Measurements from ENCODE around the gene DCTN4. TPM values are rescaled to one million over a fixed set of nuclear protein-coding genes. Genes with fewer than 3 reads are reported as not detected.

The DCTN4 gene
- total RNA-seq, 3 donors from 2014 or later (not counting 1 experiment from before 2014, with no cell fraction given): 90.0 to 108 (median 92.0) TPM

DNA sequence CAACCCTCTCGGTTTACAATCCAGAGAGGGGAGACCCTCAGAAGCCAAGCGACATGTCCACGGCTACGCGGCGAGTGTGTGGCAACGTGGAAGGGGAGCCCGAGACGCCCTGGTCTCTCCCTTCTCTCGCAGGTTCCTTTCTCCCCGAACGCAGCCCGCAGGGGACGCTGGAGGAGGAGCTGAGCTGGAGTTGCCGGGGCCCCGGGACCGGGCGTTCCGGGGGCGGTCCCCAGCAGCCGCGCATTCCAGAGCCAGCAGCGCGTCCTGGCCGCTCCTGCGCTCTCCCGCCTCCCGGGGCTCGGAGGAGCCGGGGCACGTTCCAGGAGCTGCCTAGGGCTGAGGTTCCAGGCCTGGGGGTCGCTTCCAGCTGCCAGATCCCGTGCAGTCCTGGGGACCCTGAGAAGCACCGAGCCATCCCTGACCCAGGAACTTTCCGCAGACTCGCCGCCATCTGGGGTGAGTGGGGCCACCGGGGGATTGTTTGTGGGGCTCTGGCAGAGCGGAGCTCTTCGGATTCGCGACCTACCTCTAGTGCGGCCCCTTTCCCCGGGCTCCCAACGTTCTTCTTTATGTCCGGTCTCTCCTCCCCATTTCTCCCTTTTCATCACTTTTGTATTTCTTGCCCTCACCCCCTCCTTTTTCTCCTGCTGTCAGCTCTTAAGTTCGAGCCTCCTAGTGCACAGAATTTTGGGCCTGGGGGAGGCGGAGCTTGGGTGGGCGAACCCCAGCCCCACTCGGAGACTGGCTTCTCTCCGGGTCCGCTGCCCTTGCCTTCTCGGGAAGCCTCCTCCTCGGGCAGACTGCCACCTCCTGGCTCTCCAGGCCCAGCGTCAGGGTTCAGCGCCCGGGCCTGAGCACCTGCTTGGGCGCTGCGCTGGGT is 19.9 kb upstream of the DCTN4 start, which contains the start of gene SMIM3:
SMIM3 (plus strand) TSS at position 241 of the 880 bp plus-strand sequence. CDS start 16,684 bp downstream, outside the sequence.
- TF ChIP-seq, protein P1, sequence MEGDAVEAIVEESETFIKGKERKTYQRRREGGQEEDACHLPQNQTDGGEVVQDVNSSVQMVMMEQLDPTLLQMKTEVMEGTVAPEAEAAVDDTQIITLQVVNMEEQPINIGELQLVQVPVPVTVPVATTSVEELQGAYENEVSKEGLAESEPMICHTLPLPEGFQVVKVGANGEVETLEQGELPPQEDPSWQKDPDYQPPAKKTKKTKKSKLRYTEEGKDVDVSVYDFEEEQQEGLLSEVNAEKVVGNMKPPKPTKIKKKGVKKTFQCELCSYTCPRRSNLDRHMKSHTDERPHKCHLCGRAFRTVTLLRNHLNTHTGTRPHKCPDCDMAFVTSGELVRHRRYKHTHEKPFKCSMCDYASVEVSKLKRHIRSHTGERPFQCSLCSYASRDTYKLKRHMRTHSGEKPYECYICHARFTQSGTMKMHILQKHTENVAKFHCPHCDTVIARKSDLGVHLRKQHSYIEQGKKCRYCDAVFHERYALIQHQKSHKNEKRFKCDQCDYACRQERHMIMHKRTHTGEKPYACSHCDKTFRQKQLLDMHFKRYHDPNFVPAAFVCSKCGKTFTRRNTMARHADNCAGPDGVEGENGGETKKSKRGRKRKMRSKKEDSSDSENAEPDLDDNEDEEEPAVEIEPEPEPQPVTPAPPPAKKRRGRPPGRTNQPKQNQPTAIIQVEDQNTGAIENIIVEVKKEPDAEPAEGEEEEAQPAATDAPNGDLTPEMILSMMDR (IDR thresholded peaks at IDR 0.05): peak; percentile 19
- Mint-ChIP-seq H3K9me3 (no peaks in the 10 kb centered on the region), H3K27me3 (ENCODE audit: low read depth in 2 of 2) (peaks cover 0 to 8% of the 10 kb centered on the region in 2 donors), H3K27ac (peak within 1 kb of the TSS; percentile 47 to 93), H3K4me3 (peak within 1 kb of the TSS; percentile 91), H3K36me3 (no peaks in the 10 kb centered on the region), H3K4me1 (peaks cover 51 to 56% of the 10 kb centered on the region in 2 donors)
- Histone ChIP-seq H3K9me3 (ENCODE audit: control insufficient read depth, insufficient read depth, low read length) (no peaks in the 10 kb centered on the region), H3K4me3 (ENCODE audit: low read length) (peak within 1 kb of the TSS; percentile 80), H3K27ac (ENCODE audit: low read length) (peak within 1 kb of the TSS; percentile 54), H3K27me3 (ENCODE audit: control insufficient read depth, insufficient read depth, low read length) (no peaks in the 10 kb centered on the region), H3K36me3 (ENCODE audit: control insufficient read depth, insufficient read depth, low read length) (no peaks in the 10 kb centered on the region), H3K4me1 (ENCODE audit: control insufficient read depth, insufficient read depth, low read length) (peaks cover 45% of the 10 kb centered on the region)
- 1% methylated on average over 59 of the region's 59 CpGs for WGBS (ENCODE audit: insufficient coverage)
- DNase-seq (peak; percentile 53 to 79), ATAC-seq (peak; percentile 59 to 72 (median 65))
- intact Hi-C loops (cut with micrococcal nuclease): loop anchor here (2.0 kb wide), 1 partner anchor 216 kb away; no protein-coding TSS in a partner anchor

DNA sequence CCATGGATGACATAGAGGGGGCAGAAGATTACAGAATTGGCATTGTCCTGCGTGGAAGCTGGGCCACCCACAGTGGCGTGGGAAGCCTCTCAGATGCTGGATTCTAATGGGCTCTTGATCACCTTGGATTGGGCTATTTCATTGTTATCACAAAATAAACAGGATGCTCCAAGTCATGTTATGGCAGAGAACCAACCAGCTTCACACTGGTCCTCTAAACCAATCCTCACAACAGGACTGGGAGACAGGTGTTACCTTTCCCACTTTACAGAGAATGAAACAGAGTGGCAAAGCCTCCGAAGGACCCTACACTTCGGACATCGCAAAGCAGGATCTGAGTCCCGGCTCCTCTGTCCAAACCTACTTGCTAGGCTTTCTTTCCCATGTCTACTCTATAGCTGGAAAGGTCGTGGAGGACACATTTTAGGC is 19.3 kb upstream of the DCTN4 start:
- Mint-ChIP-seq H3K4me1 (peaks cover 44 to 49% of the 10 kb centered on the region in 2 donors), H3K9me3 (no peaks in the 10 kb centered on the region), H3K36me3 (no peaks in the 10 kb centered on the region), H3K27me3 (ENCODE audit: low read depth in 2 of 2) (peaks cover 3 to 8% of the 10 kb centered on the region in 2 donors), H3K27ac (peak overlapping the region; percentile 47 to 93), H3K4me3 (peak overlapping the region; percentile 91)
- Histone ChIP-seq H3K9me3 (ENCODE audit: control insufficient read depth, insufficient read depth, low read length) (no peaks in the 10 kb centered on the region), H3K27me3 (ENCODE audit: control insufficient read depth, insufficient read depth, low read length) (no peaks in the 10 kb centered on the region), H3K4me1 (ENCODE audit: control insufficient read depth, insufficient read depth, low read length) (peaks cover 38% of the 10 kb centered on the region), H3K36me3 (ENCODE audit: control insufficient read depth, insufficient read depth, low read length) (no peaks in the 10 kb centered on the region), H3K27ac (ENCODE audit: low read length) (peak overlapping the region; percentile 54), H3K4me3 (ENCODE audit: low read length) (peak overlapping the region; percentile 80)
- WGBS (ENCODE audit: insufficient coverage): 25% methylated on average over 7 of the region's 7 CpGs
- no peak for ATAC-seq
- DNase-seq: no peak
- TF ChIP-seq, protein P1 (IDR thresholded peaks at IDR 0.05): no peak
- intact Hi-C loops (cut with micrococcal nuclease): loop anchor here (2.0 kb wide), 1 partner anchor 215 kb away; no protein-coding TSS in a partner anchor

DNA sequence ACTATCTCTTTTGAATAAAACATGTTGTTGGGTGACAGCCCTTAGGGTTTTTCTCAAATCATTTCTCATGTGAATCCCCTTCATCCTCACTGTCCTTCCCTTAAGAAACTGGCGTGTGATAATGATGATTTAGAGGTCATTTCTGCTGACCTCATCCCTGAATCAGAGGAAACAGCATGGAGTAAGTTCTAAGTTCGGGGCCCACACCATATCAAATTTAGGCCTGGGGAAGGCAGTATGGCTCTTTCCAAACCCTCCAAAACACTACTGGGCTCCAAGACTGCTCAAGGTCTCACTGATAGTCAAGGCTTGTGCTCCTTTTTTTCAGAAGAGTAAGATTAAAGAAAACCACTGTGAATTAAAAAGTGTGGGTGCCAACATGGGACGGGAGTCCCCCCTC is 18.9 kb upstream of the DCTN4 start:
- WGBS (ENCODE audit: insufficient coverage): 80% methylated on average over 3 of the region's 3 CpGs

More for the DNA sequence above, 18.9 kb upstream of the DCTN4 start:
- Mint-ChIP-seq H3K27ac (peak overlapping the region in 1 of 2 donors; percentile 93), H3K4me3 (peak overlapping the region; percentile 91), H3K27me3 (ENCODE audit: low read depth in 2 of 2) (peaks cover 5 to 8% of the 10 kb centered on the region in 2 donors), H3K36me3 (no peaks in the 10 kb centered on the region), H3K4me1 (peaks cover 40 to 45% of the 10 kb centered on the region in 2 donors), H3K9me3 (no peaks in the 10 kb centered on the region)
- intact Hi-C loops (cut with micrococcal nuclease): loop anchor here (2.0 kb wide), 1 partner anchor 215 kb away; no protein-coding TSS in a partner anchor
- no peaks in the 10 kb centered on the region for H3K27me3 ChIP-seq (ENCODE audit: control insufficient read depth, insufficient read depth, low read length)
- no peak for DNase-seq
- H3K9me3 ChIP-seq (ENCODE audit: control insufficient read depth, insufficient read depth, low read length): no peaks in the 10 kb centered on the region
- TF ChIP-seq, protein P1 (IDR thresholded peaks at IDR 0.05): no peak
- no peak overlapping the region for H3K27ac ChIP-seq (ENCODE audit: low read length)
- H3K4me1 ChIP-seq (ENCODE audit: control insufficient read depth, insufficient read depth, low read length): peaks cover 34% of the 10 kb centered on the region
- no peak overlapping the region for H3K4me3 ChIP-seq (ENCODE audit: low read length)
- no peaks in the 10 kb centered on the region for H3K36me3 ChIP-seq (ENCODE audit: control insufficient read depth, insufficient read depth, low read length)
- no peak for ATAC-seq

Measured in natural killer cell (primary cell).